ENCODE results near the gene PNPLA7. TPM values are rescaled to one million over a fixed set of nuclear protein-coding genes. Genes with fewer than 3 reads are reported as not detected.
"Not testable (repeated sequence)": the region's sequence is repeated elsewhere in the genome, so short reads cannot be mapped to it uniquely, and the experiment has no call there.

PNPLA7 gene
- total and polyA plus RNA-seq, 4 donors: 0.79 to 8.9 (median 7.7) TPM

DNA sequence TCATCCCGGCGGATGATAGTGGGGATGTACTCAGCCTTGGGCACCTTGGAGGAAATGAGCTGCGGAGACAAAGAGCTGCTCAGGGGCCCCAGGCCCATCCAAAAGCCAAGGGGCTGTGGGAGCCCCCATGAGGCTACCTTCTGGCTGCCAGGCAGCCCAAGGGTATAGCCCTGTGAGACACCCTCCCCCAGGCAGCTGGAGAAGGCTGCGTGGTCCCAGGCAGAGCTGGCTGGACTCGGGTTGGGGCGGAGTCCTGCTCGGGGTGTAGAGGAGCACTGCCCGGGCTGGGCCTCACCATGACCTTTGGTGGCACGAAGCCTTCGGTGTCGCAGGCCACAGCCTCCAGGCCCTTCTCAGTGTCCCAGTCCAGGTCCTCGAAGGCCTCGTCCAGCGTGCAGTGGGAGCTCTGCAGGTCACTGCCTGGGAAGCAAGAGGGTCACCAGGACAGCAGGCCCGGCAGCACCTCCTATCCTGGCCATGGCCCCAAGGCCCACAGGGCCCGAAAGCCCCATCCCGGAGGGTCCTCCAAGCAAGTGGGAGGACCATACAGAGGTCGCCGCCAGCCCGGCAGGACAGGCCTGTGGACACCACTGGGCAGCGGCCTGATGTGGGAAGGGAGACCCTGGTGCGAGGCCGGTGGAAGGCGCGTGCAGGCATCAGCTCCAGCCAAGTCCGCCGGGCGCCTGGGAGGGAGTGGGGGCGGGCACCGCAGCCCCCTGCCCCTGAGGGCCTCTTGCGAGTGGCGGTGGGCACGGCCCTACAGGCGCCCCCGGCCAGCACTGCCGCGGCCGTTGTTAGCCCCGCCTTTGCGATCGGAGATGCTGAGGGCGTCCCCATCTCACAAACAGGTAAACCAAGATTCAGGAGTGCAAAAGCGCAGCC is 97.2 kb downstream of the PNPLA7 start:
- Histone ChIP-seq H3K4me3 (no peak overlapping the region), H3K27me3 (ENCODE audit: control insufficient read depth in 3 of 3, insufficient read depth in 3 of 3, low read length in 2 of 3) (no peaks in the 10 kb centered on the region), H3K4me1 (ENCODE audit: control insufficient read depth in 5 of 5, insufficient read depth in 5 of 5, low read length in 5 of 5) (peaks cover 0 to 24% (median 4%) of the 10 kb centered on the region in 5 donors), H3K27ac (ENCODE audit: low read depth in 1 of 2, low read length in 1 of 2) (no peak overlapping the region), H3K9ac (ENCODE audit: insufficient read depth in 1 of 2, low read length in 2 of 2) (no peak overlapping the region), H3K36me3 (ENCODE audit: control insufficient read depth in 4 of 4, insufficient read depth in 4 of 4, low read length in 4 of 4) (peaks cover 0 to 19% (median 3%) of the 10 kb centered on the region in 4 donors), H3K9me3 (ENCODE audit: control insufficient read depth in 4 of 4, insufficient read depth in 3 of 4, low read length in 3 of 4) (no peaks in the 10 kb centered on the region)
- TF ChIP-seq, protein P1, sequence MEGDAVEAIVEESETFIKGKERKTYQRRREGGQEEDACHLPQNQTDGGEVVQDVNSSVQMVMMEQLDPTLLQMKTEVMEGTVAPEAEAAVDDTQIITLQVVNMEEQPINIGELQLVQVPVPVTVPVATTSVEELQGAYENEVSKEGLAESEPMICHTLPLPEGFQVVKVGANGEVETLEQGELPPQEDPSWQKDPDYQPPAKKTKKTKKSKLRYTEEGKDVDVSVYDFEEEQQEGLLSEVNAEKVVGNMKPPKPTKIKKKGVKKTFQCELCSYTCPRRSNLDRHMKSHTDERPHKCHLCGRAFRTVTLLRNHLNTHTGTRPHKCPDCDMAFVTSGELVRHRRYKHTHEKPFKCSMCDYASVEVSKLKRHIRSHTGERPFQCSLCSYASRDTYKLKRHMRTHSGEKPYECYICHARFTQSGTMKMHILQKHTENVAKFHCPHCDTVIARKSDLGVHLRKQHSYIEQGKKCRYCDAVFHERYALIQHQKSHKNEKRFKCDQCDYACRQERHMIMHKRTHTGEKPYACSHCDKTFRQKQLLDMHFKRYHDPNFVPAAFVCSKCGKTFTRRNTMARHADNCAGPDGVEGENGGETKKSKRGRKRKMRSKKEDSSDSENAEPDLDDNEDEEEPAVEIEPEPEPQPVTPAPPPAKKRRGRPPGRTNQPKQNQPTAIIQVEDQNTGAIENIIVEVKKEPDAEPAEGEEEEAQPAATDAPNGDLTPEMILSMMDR (IDR thresholded peaks at IDR 0.05; ENCODE audit: control extremely low read depth, extremely low read depth): no peak
- peak in 1 of 3 donors; percentile 14 for DNase-seq
- WGBS, 2 donors: 82 to 91% methylated on average over 43 of the region's 43 CpGs
- ATAC-seq (ENCODE audit: insufficient read depth, low FRiP score): no peak

DNA sequence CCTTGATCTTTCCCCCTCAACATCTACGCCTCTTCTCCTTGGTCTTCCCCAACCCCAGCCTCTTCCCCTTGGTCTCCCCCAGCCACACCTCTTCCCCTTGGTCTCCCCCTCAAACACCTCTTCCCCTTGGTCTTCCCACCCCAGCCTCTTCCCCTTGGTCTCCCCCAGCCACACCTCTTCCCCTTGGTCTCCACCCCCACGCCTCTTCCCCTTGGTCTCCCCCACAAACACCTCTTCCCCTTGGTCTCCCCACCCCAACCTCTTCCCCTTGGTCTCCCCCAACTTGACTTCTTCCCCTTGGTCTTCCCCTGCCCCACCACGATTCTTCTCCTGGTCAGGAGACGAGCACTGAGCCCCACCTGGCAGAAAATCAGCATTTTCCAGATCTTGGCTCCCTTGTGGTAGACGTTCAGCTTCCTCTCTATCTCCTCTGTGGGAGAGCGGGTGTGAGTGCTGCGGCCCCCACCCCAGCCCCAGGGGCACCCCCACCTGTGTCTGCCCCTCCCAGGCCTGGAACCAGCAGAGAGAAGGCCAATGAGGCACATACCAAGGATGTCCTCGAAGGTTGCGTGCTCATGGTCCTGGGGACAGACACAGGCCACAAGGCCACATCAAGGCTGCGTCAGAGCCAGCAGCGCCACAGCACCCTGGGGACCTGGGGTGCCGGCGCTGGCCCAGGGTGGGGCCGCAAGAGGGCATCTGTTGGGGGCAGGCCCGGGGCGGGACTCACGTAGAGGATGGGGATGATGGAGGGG is 98.0 kb downstream of the PNPLA7 start:
- ATAC-seq (ENCODE audit: insufficient read depth, low FRiP score) (no peak), DNase-seq (peak in 1 of 3 donors; percentile 10)
- 71 to 85% methylated on average over 17 of the region's 17 CpGs for WGBS, 2 donors
- Histone ChIP-seq H3K27me3 (ENCODE audit: control insufficient read depth in 3 of 3, insufficient read depth in 3 of 3, low read length in 2 of 3) (no peaks in the 10 kb centered on the region), H3K27ac (ENCODE audit: low read depth in 1 of 2, low read length in 1 of 2) (no peak overlapping the region), H3K4me3 (no peak overlapping the region), H3K4me1 (ENCODE audit: control insufficient read depth in 5 of 5, insufficient read depth in 5 of 5, low read length in 5 of 5) (peaks cover 0 to 26% (median 2%) of the 10 kb centered on the region in 5 donors), H3K36me3 (ENCODE audit: control insufficient read depth in 4 of 4, insufficient read depth in 4 of 4, low read length in 4 of 4) (peaks cover 0 to 14% (median 3%) of the 10 kb centered on the region in 4 donors), H3K9me3 (ENCODE audit: control insufficient read depth in 4 of 4, insufficient read depth in 3 of 4, low read length in 3 of 4) (peaks cover 0 to under 1% (median 0%) of the 10 kb centered on the region in 4 donors), H3K9ac (ENCODE audit: insufficient read depth in 1 of 2, low read length in 2 of 2) (no peak overlapping the region)
- TF ChIP-seq, protein P1 (IDR thresholded peaks at IDR 0.05; ENCODE audit: control extremely low read depth, extremely low read depth): no peak

- H3K27me3 ChIP-seq (ENCODE audit: control insufficient read depth in 3 of 3, insufficient read depth in 3 of 3, low read length in 2 of 3); H3K9ac ChIP-seq (ENCODE audit: insufficient read depth in 1 of 2, low read length in 2 of 2); ATAC-seq (ENCODE audit: insufficient read depth, low FRiP score); H3K27ac ChIP-seq (ENCODE audit: low read depth in 1 of 2, low read length in 1 of 2); H3K9me3 ChIP-seq (ENCODE audit: control insufficient read depth in 4 of 4, insufficient read depth in 3 of 4, low read length in 3 of 4); DNase-seq; H3K4me3 ChIP-seq; H3K36me3 ChIP-seq (ENCODE audit: control insufficient read depth in 4 of 4, insufficient read depth in 4 of 4, low read length in 4 of 4): not testable (repeated sequence)
- H3K4me1 ChIP-seq (ENCODE audit: control insufficient read depth in 5 of 5, insufficient read depth in 5 of 5, low read length in 5 of 5): peaks cover 0 to 26% (median 2%) of the 10 kb centered on the region in 5 donors
- WGBS, 2 donors: 47 to 61% methylated on average over 16 to 21 of the region's 31 CpGs
Observed at GRCh38 chr9:137451264-137452005, 98.8 kb downstream of the PNPLA7 start.

GRCh38 chr9:137450539-137451222 is 99.5 kb downstream of the PNPLA7 start:
- H3K36me3 ChIP-seq (ENCODE audit: control insufficient read depth in 4 of 4, insufficient read depth in 4 of 4, low read length in 4 of 4); ATAC-seq (ENCODE audit: insufficient read depth, low FRiP score); H3K27ac ChIP-seq (ENCODE audit: low read depth in 1 of 2, low read length in 1 of 2); H3K4me3 ChIP-seq; H3K27me3 ChIP-seq (ENCODE audit: control insufficient read depth in 3 of 3, insufficient read depth in 3 of 3, low read length in 2 of 3); DNase-seq; H3K9me3 ChIP-seq (ENCODE audit: control insufficient read depth in 4 of 4, insufficient read depth in 3 of 4, low read length in 3 of 4); H3K9ac ChIP-seq (ENCODE audit: insufficient read depth in 1 of 2, low read length in 2 of 2): not testable (repeated sequence)
- peaks cover 0 to 26% (median 6%) of the 10 kb centered on the region in 5 donors for H3K4me1 ChIP-seq (ENCODE audit: control insufficient read depth in 5 of 5, insufficient read depth in 5 of 5, low read length in 5 of 5)
- WGBS, 2 donors: 48 to 66% methylated on average over 21 to 22 of the region's 24 CpGs

Data from lung (tissue), 12 donors.